DND-41 (cell line): ENCODE measurements around the gene PGAP3.

Experiments used
- ATAC-seq: fragments of 200-7000 bp; cut with Tn5 transposase; 3 replicates; pipeline ENCODE4 v1.9.1; 2021; ENCODE audit warnings: low read depth; ENCODE audit not compliant: insufficient read depth
- DNase-seq: peaks from one replicate; pipeline ENCODE4 v3.0.0-alpha.2; 2020
- H2AFZ ChIP-seq: 2 replicates; pipeline ENCODE4 v1.6.0; 2012; ENCODE audit warnings: low read depth, low read length
- H3K27ac ChIP-seq: 2 replicates; pipeline ENCODE4 v1.5.1; 2012; ENCODE audit warnings: low read length, inconsistent platforms
- H3K27me3 ChIP-seq: fragments of 200-600 bp; sonication (generic); 2 replicates; pipeline ENCODE4 v1.6.0; 2012; ENCODE audit warnings: low read length, mild to moderate bottlenecking, inconsistent platforms; ENCODE audit not compliant: insufficient read depth, poor library complexity
- H3K36me3 ChIP-seq: 2 replicates; pipeline ENCODE4 v1.5.1; 2012; ENCODE audit warnings: low read length, inconsistent platforms; ENCODE audit not compliant: insufficient read depth
- H3K4me1 ChIP-seq: 2 replicates; pipeline ENCODE4 v1.5.1; 2012; ENCODE audit warnings: mild to moderate bottlenecking, low read length; ENCODE audit not compliant: insufficient read depth
- H3K4me2 ChIP-seq: 2 replicates; pipeline ENCODE4 v1.6.0; 2012; ENCODE audit warnings: mild to moderate bottlenecking, moderate library complexity, low read length, inconsistent platforms; ENCODE audit not compliant: insufficient read depth
- H3K4me3 ChIP-seq, 2 experiments: fragments of 200-600 bp in 1 of 2; shearing (Covaris generic) in 1 of 2; 2 replicates each; pipeline ENCODE4 v1.5.1; 2012 to 2016; ENCODE audit warnings: inconsistent platforms in 2 of 2, low read length in 2 of 2, mild to moderate bottlenecking in 2 of 2, low read depth in 1 of 2, moderate library complexity in 1 of 2
- H3K79me2 ChIP-seq: 2 replicates; pipeline ENCODE4 v1.6.0; 2012; ENCODE audit warnings: low read length, inconsistent platforms; ENCODE audit not compliant: insufficient read depth
- H3K9ac ChIP-seq: 2 replicates; pipeline ENCODE4 v1.6.0; 2012; ENCODE audit warnings: low read depth, mild to moderate bottlenecking, inconsistent platforms, low read length, moderate library complexity
- H3K9me3 ChIP-seq: 2 replicates; pipeline ENCODE4 v1.5.1; 2012; ENCODE audit warnings: low read length, moderate library complexity, mild to moderate bottlenecking, inconsistent platforms; ENCODE audit not compliant: insufficient read depth, severe bottlenecking
- H4K20me1 ChIP-seq: 2 replicates; pipeline ENCODE4 v1.6.0; 2012; ENCODE audit warnings: low read length; ENCODE audit not compliant: insufficient read depth
- CTCF ChIP-seq: IDR thresholded peaks from 2 replicates; pipeline ENCODE4 v1.5.1; 2012; ENCODE audit warnings: borderline replicate concordance, low read length, moderate library complexity, mild to moderate bottlenecking; ENCODE audit not compliant: poor library complexity, severe bottlenecking; ENCODE audit errors: extremely low read depth
- EZH2 ChIP-seq: IDR thresholded peaks from 3 replicates; pipeline ENCODE4 v1.6.1; 2012; ENCODE audit warnings: borderline replicate concordance, low read depth, mild to moderate bottlenecking, moderate library complexity, low read length, inconsistent platforms; ENCODE audit not compliant: severe bottlenecking

Gene PGAP3

GRCh38 chr17:39667262-39667944 is 20.5 kb downstream of the PGAP3 start:
- no peak overlapping the region for H3K4me3 ChIP-seq
- no peaks in the 10 kb centered on the region for H3K4me1 ChIP-seq
- DNase-seq (no peak), ATAC-seq (no peak)
- no peak overlapping the region for H3K9ac ChIP-seq
- H2AFZ ChIP-seq = no peak overlapping the region
- no peak overlapping the region for H3K27ac ChIP-seq
- no peaks in the 10 kb centered on the region for H3K9me3 ChIP-seq
- H3K79me2 ChIP-seq = no peaks in the 10 kb centered on the region
- H4K20me1 ChIP-seq = peaks cover 10% of the 10 kb centered on the region; the same call in 1 of the 2 replicates
- H3K36me3 ChIP-seq = peaks cover 8% of the 10 kb centered on the region
- no peak overlapping the region for H3K4me2 ChIP-seq
- TF ChIP-seq CTCF (no peak), EZH2 (no peak)
- no peaks in the 10 kb centered on the region for H3K27me3 ChIP-seq

- Histone ChIP-seq H3K27ac (no peak overlapping the region), H2AFZ (no peak overlapping the region), H3K4me2 (no peak overlapping the region), H3K4me3 (no peak overlapping the region), H3K79me2 (no peaks in the 10 kb centered on the region), H3K9ac (no peak overlapping the region), H3K9me3 (no peaks in the 10 kb centered on the region), H3K36me3 (peaks cover 14% of the 10 kb centered on the region), H3K27me3 (no peaks in the 10 kb centered on the region), H3K4me1 (no peaks in the 10 kb centered on the region), H4K20me1 (peaks cover 13% of the 10 kb centered on the region; the same call in 1 of the 2 replicates)
- no peak for DNase-seq
- TF ChIP-seq EZH2 (no peak), CTCF (no peak)
- ATAC-seq = no peak
Observed at GRCh38 chr17:39666601-39667261, 21.1 kb downstream of the PGAP3 start.

DNA sequence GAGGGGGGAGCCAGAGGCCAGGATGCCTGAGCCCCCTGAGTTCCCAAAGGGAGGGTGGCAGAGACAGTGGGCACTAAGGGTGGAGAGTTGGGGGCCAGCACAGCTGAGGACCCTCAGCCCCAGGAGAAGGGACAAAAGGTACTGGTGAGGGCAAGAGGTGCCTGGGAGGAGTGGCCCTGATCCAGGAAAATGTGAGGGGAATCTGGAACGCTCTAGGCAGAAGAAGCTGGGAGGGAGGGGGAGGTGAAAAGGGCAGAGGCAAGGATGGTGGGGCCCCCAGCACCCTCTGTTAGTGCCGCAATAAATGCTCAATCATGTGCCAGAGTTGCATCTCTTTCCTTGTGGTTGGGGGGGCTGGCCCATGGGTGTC is 21.6 kb downstream of the PGAP3 start:
- Histone ChIP-seq H2AFZ (no peak overlapping the region), H3K9me3 (no peaks in the 10 kb centered on the region), H3K9ac (no peak overlapping the region), H3K36me3 (peaks cover 19% of the 10 kb centered on the region), H3K27ac (no peak overlapping the region), H3K79me2 (no peaks in the 10 kb centered on the region), H3K27me3 (no peaks in the 10 kb centered on the region), H3K4me2 (no peak overlapping the region), H3K4me3 (no peak overlapping the region), H4K20me1 (peaks cover 17% of the 10 kb centered on the region; the same call in 1 of the 2 replicates), H3K4me1 (no peaks in the 10 kb centered on the region)
- TF ChIP-seq EZH2 (no peak), CTCF (no peak)
- ATAC-seq (no peak), DNase-seq (no peak)
